BJ (cell line): ENCODE data around the gene ZNF614. TPM values are rescaled to one million over a fixed set of nuclear protein-coding genes. Genes with fewer than 3 reads are reported as not detected.
A peak's percentile ranks its signal among the peaks of the same experiment; 100 is the strongest.
"Not testable (repeated sequence)": the region's sequence is repeated elsewhere in the genome, so short reads cannot be mapped to it uniquely, and the experiment has no call there.

Experiments used
- CTCF ChIA-PET: fragments of 350-600 bp; formaldehyde crosslinking; extraction: SDS; loops from one replicate; lab custom pipeline; 2021; ENCODE audit warnings: antibody characterized with exemption, inconsistent platforms; lab: Yijun Ruan, JAX
- POLR2A ChIA-PET: fragments of 300-600 bp; sonication (Branson Sonifier 250); formaldehyde crosslinking; extraction: SDS; loops from one replicate; lab custom pipeline; 2021; ENCODE audit warnings: antibody characterized with exemption; lab: Charles Lee
- DNase-seq: peaks from one replicate; pipeline ENCODE4 v3.0.0-alpha.2; 2011; ENCODE audit warnings: low read depth
- H3K27me3 ChIP-seq: 2 replicates; pipeline ENCODE4 v1.6.0; 2011; ENCODE audit warnings: low read length; ENCODE audit not compliant: control insufficient read depth, insufficient read depth
- H3K36me3 ChIP-seq: 2 replicates; pipeline ENCODE4 v1.5.1; 2011; ENCODE audit warnings: low read length; ENCODE audit not compliant: control insufficient read depth, insufficient read depth
- H3K4me3 ChIP-seq: 2 replicates; pipeline ENCODE4 v1.5.1; 2011; ENCODE audit warnings: low read depth, mild to moderate bottlenecking, control low read depth, low read length
- polyA minus RNA-seq: library from RNA; depleted of rRNA, polyadenylated mRNA; stranded (reverse); fragments of >200 nt; gene quantifications from 2 replicates; pipeline ENCODE4 v1.2.3, GENCODE V29; 2011; rRNA and poly(A)+ RNA removed
- polyA plus RNA-seq: library from polyadenylated mRNA; depleted of rRNA; stranded (reverse); fragments of >200 nt; gene quantifications from 2 replicates; pipeline ENCODE4 v1.2.3, GENCODE V29; 2011; rRNA removed
- TF ChIP-seq, protein P1 (sequence below): IDR thresholded peaks from 2 replicates; pipeline ENCODE4 v1.5.1; 2011; ENCODE audit warnings: low read depth, mild to moderate bottlenecking, control low read depth, inconsistent platforms, low read length, moderate library complexity; ENCODE audit not compliant: insufficient read depth

The ZNF614 gene
- polyA plus RNA-seq (4.3 and 5.9 TPM in 2 replicates), polyA minus RNA-seq (2.5 and 2.6 TPM in 2 replicates)

DNA sequence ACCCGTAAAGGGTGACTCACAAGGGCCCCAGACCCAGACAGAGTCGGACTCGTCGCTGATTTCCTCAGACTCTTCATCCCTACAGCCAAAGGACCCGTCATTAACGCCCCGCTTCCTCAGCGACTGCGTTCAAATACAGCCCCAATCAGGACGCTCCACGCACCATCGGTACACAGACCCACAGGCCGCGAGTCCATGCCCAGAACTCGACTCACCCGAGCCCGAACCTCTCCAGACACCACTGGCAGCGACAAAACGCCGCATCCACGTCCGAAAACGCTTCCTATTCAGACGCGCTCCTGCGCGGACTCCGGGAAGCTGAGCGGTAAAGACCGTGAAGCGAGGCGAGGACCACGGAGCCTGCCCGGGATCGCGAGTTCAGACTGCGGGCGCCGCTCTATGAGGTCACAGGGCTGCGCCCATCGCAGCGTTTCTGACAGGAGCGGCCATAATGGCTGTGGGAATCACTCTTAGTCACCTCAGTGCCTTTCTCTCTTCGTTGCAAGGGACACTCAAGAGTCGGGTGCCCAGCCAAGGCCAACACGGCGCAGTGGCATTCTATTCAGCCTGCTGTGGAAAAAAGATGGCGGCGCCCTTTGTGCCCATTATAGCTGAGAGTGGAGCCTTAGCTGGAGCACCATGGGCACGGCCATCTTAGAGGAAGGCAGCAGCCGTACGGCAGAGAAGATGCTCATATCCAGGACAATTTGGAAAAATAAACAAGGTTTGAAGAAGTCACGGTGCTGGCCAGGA, at the start of gene ZNF614:
Gene ZNF614, minus strand, starts transcription at position 353 of the 753 bp plus-strand sequence. CDS start 2,634 bp downstream, outside the sequence.
- CTCF ChIA-PET: no interaction called here

DNA sequence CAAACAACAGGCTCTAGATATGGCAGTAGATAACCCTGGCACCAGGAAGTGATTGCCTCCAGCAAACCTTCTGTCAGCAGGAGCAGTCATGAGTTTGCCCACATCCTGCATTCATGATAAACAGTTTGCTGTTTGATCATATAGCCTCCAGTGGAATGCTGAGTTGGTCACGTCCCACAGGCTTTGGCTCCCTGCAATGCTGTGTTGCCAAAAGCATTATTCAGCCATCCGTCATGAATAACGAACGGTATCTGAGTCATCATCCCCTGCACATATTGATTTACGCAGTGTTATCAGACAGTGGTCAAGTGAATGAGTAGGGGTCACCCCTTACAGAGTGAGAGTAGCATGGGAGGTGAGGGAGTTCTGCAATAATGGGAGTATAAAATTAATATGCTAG, 42.3 kb upstream of the ZNF614 start:
- ChIA-PET CTCF (no interaction called here), POLR2A (no interaction called here)
- no peaks in the 10 kb centered on the region for H3K27me3 ChIP-seq
- TF ChIP-seq, protein P1, sequence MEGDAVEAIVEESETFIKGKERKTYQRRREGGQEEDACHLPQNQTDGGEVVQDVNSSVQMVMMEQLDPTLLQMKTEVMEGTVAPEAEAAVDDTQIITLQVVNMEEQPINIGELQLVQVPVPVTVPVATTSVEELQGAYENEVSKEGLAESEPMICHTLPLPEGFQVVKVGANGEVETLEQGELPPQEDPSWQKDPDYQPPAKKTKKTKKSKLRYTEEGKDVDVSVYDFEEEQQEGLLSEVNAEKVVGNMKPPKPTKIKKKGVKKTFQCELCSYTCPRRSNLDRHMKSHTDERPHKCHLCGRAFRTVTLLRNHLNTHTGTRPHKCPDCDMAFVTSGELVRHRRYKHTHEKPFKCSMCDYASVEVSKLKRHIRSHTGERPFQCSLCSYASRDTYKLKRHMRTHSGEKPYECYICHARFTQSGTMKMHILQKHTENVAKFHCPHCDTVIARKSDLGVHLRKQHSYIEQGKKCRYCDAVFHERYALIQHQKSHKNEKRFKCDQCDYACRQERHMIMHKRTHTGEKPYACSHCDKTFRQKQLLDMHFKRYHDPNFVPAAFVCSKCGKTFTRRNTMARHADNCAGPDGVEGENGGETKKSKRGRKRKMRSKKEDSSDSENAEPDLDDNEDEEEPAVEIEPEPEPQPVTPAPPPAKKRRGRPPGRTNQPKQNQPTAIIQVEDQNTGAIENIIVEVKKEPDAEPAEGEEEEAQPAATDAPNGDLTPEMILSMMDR: no peak
- H3K4me3 ChIP-seq: no peak overlapping the region
- no peak for DNase-seq
- H3K36me3 ChIP-seq: peaks cover 16% of the 10 kb centered on the region

More for the DNA sequence above, at the start of gene ZNF614:
- peak; percentile 40 for DNase-seq
- Histone ChIP-seq H3K36me3 (peaks cover 7% of the 10 kb centered on the region), H3K27me3 (no peaks in the 10 kb centered on the region), H3K4me3 (peak within 1 kb of the TSS; percentile 53)
- TF ChIP-seq, protein P1: no peak
- POLR2A ChIA-PET: no interaction called here

DNA sequence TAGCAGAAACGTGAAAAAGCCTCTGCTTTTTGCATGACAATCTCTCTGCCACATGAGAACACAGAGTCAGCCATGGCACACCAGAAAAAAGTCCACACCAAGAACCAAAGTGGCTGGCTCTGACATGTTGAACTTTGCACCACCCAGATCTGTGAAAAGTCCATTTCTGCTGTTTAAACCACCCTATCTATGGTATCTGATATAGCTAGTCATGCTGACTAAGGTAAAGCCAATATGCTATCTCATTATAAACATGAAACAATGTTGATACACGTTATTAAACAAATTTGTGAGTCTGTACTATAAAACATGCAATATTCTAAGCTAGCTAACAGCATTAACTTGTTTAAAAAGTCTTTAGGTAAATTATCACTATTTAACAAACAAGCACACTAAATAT, 41.5 kb upstream of the ZNF614 start:
- Histone ChIP-seq H3K4me3 (no peak overlapping the region), H3K27me3 (no peaks in the 10 kb centered on the region), H3K36me3 (peaks cover 11% of the 10 kb centered on the region)
- ChIA-PET CTCF (no interaction called here), POLR2A (no interaction called here)
- DNase-seq: no peak
- TF ChIP-seq, protein P1: no peak

DNA sequence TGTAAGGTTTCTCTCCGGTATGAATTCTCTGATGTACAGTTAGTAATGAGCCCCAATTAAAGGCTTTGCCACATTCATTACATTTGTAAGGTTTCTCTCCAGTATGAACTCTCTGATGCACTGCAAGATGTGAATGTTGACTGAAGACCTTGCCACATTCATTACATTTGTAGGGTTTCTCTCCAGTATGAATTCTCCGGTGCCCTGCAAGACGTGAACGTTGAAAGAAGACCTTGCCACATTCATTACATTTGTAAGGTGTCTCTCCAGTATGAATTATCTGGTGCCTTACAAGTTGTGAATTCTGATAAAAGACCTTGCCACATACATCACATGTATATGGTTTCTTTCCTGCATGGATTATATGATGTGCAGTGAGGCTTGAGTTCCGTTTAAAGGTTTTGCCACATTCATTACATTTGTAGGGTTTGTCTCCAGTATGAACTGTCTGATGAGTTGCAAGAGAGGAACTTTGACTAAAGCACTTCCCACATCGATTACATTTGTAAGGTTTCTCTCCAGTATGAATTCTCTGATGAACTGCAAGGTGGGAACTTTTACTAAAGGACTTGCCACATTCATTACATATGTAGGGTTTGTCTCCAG, 38.2 kb upstream of the ZNF614 start:
- TF ChIP-seq, protein P1: no peak
- Histone ChIP-seq H3K27me3 (no peaks in the 10 kb centered on the region), H3K4me3 (no peak overlapping the region), H3K36me3 (peaks cover 12% of the 10 kb centered on the region)
- ChIA-PET CTCF (no interaction called here), POLR2A (no interaction called here)
- no peak for DNase-seq

DNA sequence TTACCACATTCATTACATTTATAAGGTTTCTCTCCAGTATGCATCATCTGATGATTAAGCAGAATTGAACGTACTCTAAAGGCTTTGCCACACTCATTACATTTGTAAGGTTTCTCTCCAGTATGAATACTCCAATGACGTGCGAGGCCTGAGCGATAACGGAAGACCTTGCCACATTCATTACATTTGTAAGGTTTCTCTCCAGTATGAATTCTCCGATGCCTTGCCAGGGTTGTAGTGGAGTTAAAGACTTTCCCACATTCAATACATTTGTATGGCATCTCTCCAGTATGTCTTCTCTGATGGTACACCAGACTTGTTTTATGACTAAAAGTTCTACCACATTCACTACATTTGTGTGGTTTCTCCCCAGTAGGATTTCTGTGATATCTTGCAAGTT, 37.2 kb upstream of the ZNF614 start:
- Histone ChIP-seq H3K4me3 (no peak overlapping the region), H3K36me3 (peaks cover 11% of the 10 kb centered on the region), H3K27me3 (no peaks in the 10 kb centered on the region)
- DNase-seq: no peak
- CTCF ChIA-PET: no interaction called here
- TF ChIP-seq, protein P1: no peak
- POLR2A ChIA-PET: no interaction called here

DNA sequence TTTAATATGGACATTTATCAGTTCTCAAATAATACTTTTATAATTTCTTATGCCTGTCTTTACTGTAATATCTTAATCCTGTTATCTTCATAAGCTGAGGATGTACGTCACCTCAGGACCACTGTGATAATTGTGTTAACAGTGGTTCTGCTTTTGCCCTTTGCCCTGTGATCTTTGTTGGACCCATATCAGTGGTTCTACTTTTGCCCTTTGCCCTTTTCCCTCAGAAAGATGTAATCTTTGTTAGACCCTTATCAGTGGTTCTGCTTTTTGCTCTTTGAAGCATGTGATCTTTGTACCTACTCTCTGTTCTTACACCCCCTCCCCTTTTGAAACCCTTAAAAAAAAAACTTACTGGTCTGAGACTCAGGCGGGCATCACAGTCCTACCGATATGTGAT, 28.3 kb upstream of the ZNF614 start:
- H3K27me3 ChIP-seq, POLR2A ChIA-PET, CTCF ChIA-PET: not testable (repeated sequence)

DNA sequence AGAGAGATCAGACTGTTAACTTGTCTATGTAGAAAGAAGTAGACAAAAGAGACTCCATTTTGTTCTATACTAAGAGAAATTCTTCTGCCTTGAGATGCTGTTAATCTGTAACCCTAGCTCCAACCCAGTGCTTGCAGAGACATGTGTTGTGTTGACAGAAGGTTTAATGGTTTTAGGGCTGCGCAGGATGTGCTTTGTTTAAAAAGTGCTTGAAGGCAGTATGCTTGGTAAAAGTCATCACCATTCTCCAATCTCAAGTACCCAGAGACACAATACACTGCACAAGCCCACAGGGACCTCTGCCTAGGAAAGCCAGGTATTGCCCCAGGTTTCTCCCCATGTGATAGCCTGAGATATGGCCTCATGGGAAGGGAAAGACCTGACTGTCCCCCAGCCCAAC, 23.6 kb upstream of the ZNF614 start:
- CTCF ChIA-PET, H3K27me3 ChIP-seq, POLR2A ChIA-PET, DNase-seq, H3K4me3 ChIP-seq, H3K36me3 ChIP-seq: not testable (repeated sequence)

More for the DNA sequence above, 28.3 kb upstream of the ZNF614 start:
- not testable (repeated sequence) for DNase-seq, H3K36me3 ChIP-seq, H3K4me3 ChIP-seq
